Measurements from ENCODE around the gene COL12A1. TPM values are rescaled to one million over a fixed set of nuclear protein-coding genes. Genes with fewer than 3 reads are reported as not detected.

Gene COL12A1
- polyA plus RNA-seq, 10 donors, result 350 to 879 (median 495) TPM

DNA sequence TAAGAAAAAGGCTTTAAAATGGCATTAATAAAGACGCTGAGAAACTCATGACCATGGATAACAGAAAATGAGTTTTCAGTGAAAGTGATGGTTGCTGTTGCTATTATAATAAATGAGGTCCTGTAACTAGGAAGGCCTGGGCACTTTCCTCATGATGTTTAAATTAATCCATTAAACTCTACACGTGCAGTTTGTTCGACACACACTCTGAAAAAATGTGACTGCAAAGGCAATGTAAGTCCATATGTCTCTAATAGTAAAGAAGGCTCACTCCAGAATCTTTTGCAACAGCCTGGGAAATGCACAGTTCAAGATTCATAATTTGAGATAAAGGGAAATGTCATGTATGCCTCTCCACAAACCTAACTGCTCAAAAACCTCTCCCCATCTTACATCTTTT, 153.4 kb downstream of the COL12A1 start:
- no peak for DNase-seq

DNA sequence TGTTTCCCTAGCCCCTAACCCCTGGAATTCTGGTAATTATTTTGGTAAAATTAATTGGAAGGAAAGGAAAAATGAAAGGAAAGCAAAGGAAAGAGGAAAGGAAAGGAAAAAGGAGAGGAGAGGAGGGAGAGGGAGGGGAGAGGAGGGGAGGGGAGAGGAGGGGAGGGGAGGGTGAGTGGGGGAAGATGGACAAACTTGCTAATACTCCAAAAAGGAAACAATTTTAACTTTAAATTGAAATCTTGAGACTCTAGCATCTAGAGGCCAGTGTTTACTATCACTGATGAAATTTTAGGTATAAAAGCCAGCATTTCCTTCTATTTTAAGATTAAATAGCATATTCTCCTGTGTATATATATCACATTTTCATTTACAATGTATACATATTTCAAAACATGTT, 156.5 kb downstream of the COL12A1 start:
- DNase-seq, result no peak

DNA sequence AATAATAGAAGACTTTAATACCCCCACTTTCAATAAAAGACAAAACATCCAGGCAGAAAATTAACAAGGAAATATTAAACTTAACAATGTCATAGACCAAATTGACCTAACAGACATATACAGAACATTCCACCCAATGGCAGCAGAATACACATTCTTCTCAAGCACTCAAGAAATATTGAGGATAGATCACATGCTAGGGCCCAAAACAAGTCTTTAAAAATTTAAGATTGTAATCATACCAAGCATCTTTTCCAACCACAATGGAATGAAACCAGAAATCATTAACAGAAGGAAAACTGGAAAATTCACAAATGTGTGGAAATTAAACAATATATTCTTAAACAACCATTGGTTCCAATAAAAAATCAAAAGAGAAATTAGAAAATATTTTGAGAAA, 161.0 kb downstream of the COL12A1 start:
- no peak for DNase-seq

DNA sequence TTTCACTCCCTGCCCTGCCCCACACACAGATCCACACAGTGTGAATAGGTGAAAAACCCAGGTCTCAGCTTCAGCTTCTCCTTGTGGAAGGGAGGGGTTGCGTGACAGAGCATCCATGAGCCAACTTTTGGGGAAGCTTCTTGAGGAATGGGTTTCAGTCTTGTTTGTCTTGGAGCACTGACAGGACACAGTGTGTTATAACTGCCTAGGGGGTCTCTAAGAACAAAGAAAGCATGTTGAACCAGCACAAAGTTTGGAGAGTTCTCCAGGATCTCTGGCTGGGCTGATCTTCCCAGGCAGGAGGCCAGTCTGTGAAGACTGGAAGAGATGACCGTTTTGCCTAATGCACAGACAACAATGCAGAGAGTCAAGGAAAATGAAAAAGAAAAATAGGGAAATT, 164.5 kb downstream of the COL12A1 start:
- DNase-seq, result peak in 1 of 3 donors; percentile 16

Other genes starting within 250 kb of the COL12A1 start
- gene COX7A2, start 37.7 kb upstream of the COL12A1 start, polyA plus RNA-seq (ENCODE audit: insufficient read length in 10 of 10), result 100 to 1,000 TPM; 199 to 264 (median 238) TPM
- 10 to 100 TPM; 57.0 to 81.1 (median 68.5) TPM for gene TMEM30A, start 78.7 kb upstream of the COL12A1 start, polyA plus RNA-seq (ENCODE audit: insufficient read length in 10 of 10)

Data from muscle of back (tissue), 11 donors.